Suprapubic skin (tissue), 3 donors: ENCODE data around the gene ZCCHC13.

Source experiments
- CTCF ChIP-seq, 2 donors: fragments of 200-600 bp in 1 of 2; fragments of 450-650 bp in 1 of 2; sonication (generic) in 1 of 2; IDR thresholded peaks; one replicate each; pipeline ENCODE4 v1.5.1; 2016 to 2019; ENCODE audit warnings: antibody characterized with exemption in 2 of 2, mild to moderate bottlenecking in 1 of 2, moderate library complexity in 1 of 2
- POLR2AphosphoS5 ChIP-seq, 3 donors: sonication (generic); formaldehyde crosslinking; IDR thresholded peaks; one replicate each; pipeline ENCODE4 v1.6.1; 2017; ENCODE audit warnings: antibody characterized with exemption in 3 of 3

DNA sequence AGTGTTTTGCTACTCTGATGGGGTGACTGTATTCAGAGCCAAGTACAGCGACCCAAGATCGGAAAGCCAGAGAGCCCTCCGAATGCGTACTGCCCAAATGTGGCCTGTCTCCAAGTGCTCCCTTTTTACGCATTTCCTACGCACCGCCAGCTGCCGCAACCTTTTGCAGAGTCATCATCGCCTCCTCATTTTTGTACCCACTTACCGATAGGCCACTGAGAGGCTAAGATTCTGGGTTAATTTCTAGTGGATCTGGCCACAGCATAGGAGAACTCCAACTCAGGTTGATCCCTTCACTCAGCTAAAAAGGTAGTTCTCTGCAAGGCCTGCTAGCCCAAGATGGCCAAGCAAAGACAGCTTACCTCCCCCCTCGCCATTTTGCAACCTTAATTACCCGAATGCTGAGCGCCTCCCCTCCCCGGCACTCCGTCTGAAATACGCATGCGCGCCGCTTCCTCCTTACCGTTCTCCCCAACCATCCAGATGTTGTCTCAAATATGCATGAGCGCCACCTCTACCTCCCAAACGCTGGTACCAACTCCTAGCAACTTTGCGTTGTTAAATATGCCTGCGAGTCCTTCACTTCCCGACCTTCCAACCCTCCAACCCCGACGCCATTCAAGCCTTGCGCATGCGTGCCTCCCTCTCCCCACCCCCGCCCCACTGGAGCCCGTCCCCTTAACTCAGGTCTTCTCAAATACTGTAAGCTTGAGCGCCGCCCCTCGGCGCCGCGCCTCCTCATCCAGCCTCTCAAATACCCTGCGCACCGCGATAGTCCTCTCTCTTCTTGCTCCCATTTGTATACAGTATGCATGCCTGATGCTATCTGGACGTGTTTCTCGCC, 11.8 kb upstream of the ZCCHC13 start:
- TF ChIP-seq CTCF (IDR thresholded peaks at IDR 0.05) (no peak), POLR2AphosphoS5 (IDR thresholded peaks at IDR 0.05) (peak in 1 of 3 donors; percentile 2)
